Heart right ventricle (tissue), 16 donors: Measurements from ENCODE around the gene LUC7L2. TPM values are rescaled to one million over a fixed set of nuclear protein-coding genes. Genes with fewer than 3 reads are reported as not detected.
"Not testable (repeated sequence)": the region's sequence is repeated elsewhere in the genome, so short reads cannot be mapped to it uniquely, and the experiment has no call there.

Experiments
- ATAC-seq, 8 donors: fragments of 200-7000 bp; cut with Tn5 transposase; one replicate each; pipeline ENCODE4 v1.9.1; 2020; ENCODE audit warnings: mild to moderate bottlenecking in 8 of 8, moderate library complexity in 8 of 8, moderate number of reproducible peaks in 1 of 8
- DNase-seq, 2 donors: peaks; one replicate each; pipeline ENCODE4 v3.0.0-alpha.2; 2020
- H3K27ac ChIP-seq, 10 donors: fragments of 200-600 bp; sonication (generic) in 2 of 10; one replicate each; pipeline versions ENCODE4 v1.5.0 to v1.8.0; 2020 to 2022; ENCODE audit warnings: mild to moderate bottlenecking in 3 of 10
- H3K27me3 ChIP-seq, 7 donors: fragments of 200-600 bp; one replicate each; pipeline ENCODE4 v1.8.0; 2021 to 2022; ENCODE audit warnings: mild to moderate bottlenecking in 2 of 7
- H3K36me3 ChIP-seq, 9 donors: fragments of 200-600 bp; sonication (generic) in 1 of 9; one replicate each; pipeline versions ENCODE4 v1.5.0 to v1.8.0; 2020 to 2022; ENCODE audit warnings: mild to moderate bottlenecking in 2 of 9
- H3K4me1 ChIP-seq, 9 donors: fragments of 200-600 bp; sonication (generic) in 1 of 9; one replicate each; pipeline versions ENCODE4 v1.5.0 to v1.8.0; 2020 to 2022; ENCODE audit warnings: mild to moderate bottlenecking in 4 of 9
- H3K4me3 ChIP-seq, 10 donors: fragments of 200-600 bp; sonication (generic) in 2 of 10; one replicate each; pipeline versions ENCODE4 v1.5.0 to v1.8.0; 2020 to 2022; ENCODE audit warnings: mild to moderate bottlenecking in 7 of 10, moderate library complexity in 2 of 10
- H3K9me3 ChIP-seq, 11 donors: fragments of 200-600 bp in 10 of 11; sonication (generic) in 2 of 11; one replicate each; pipeline versions ENCODE4 v1.5.0 to v1.8.0; 2013 to 2022; ENCODE audit warnings: mild to moderate bottlenecking in 2 of 11, control low read depth in 1 of 11, moderate library complexity in 1 of 11
- WGBS, 2 donors: extraction: QIAGEN DNeasy Blood & Tissue Kit; methylation state at CpG; one replicate each; pipeline ENCODE4 v1.1.7; 2013; ENCODE audit warnings: inconsistent platforms in 1 of 2; 5-methylcytosine and 5-hydroxymethylcytosine counted together
- intact Hi-C, 10 donors: fragments of 100-400 bp; cut with DNase I; formaldehyde crosslinking; loops; one replicate each; pipeline versions ENCODE4 v1.11.1 to v1.14.2; 2022
- polyA plus RNA-seq, 2 donors: library from polyadenylated mRNA; stranded (reverse); fragments of 200-250 nt; gene quantifications; one replicate each; pipeline ENCODE4 v1.2.3, GENCODE V29; 2013
- total RNA-seq, 10 donors: library from RNA; stranded (reverse); fragmentation: NEBNext Ultra II Directional in 3 of 10; extraction: Animal tissue kit (Norgen Biotek cat#: 25700) in 3 of 10; gene quantifications; one replicate each; pipeline versions ENCODE4 v1.2.1 to v1.2.4, GENCODE V29; 2021 to 2023
- TF ChIP-seq, protein P1 (sequence below), 9 donors: fragments of 200-600 bp; sonication (generic) in 2 of 9; IDR thresholded peaks; one replicate each; pipeline versions ENCODE4 v1.5.0 to v1.8.0; 2021 to 2022; ENCODE audit warnings: antibody characterized with exemption in 9 of 9, mild to moderate bottlenecking in 5 of 9, moderate library complexity in 1 of 9
- donor health status: Arrhythmogenic right ventricular cardiomyopathy.
- donor health status: ischemic (EF 13 %, LVEDD 7.1; RV severe dilation, severe dysfunction).
- donor health status: healthy with polysubstance abuse.
- donor health status: DM: no; HTN: yes; CAD: no.
- donor health status: DM: no; HTN: no; CAD: no.
- donor health status: ischemic (EF 25% LVEDD 6.9; RV normal size, moderate dysfunction).
- donor health status: ischemic (EF 25% LVEDD 5.7; RV mildly dilated, moderate dysfunction).
- donor health status: healthy.
- donor health status: DM: yes; HTN: yes; CAD: no.
- donor health status: Ischemic cardiomyopathy.
- donor health status: ischemic (EF 35%, LVEDD 5.7; RV mildly dilated, moderate dysfunction).
- donor health status: nonischemic (EF 11% LVEDD 7.7; RV severe dilation, severe dysfunction).
- donor health status: DM: yes; HTN: yes; CAD: no.
- donor health status: PGD.
- donor health status: ischemic (EF 29% LVEDD 5.4; RV normal size, mild dysfunction).
- donor health status: nonischemic (EF 23%, LVEDD 6.1; RV moderate dilation, normal function).

LUC7L2 gene
- total and polyA plus RNA-seq, 12 donors: 26.6 to 52.7 (median 47.8) TPM

DNA sequence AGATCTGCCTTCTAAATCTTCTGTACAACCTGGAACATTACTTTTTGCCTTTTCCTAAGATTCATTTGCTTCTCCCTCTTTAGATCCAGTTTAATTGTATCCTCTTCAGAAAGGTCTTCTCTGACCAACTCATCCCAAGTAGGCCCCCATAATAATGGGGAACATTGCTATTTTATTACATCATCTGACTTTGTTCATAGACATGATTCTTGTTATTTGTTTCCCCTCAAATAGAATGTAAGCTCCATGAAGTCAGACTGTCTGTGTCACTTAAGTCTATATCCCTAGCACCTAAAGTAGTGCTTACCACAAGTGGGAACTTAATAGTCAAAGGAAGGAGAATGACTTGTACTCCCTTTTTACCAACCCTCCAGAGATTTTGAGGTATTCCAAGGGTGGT, 37.5 kb downstream of the LUC7L2 start:
- no peak for ATAC-seq
- H3K4me1 ChIP-seq: peaks cover 0 to 18% (median 7%) of the 10 kb centered on the region in 9 donors
- H3K27me3 ChIP-seq: no peaks in the 10 kb centered on the region
- H3K9me3 ChIP-seq: no peaks in the 10 kb centered on the region
- H3K36me3 ChIP-seq: peaks cover 0 to 99% (median 21%) of the 10 kb centered on the region in 9 donors
- no peak overlapping the region for H3K4me3 ChIP-seq
- H3K27ac ChIP-seq: no peak overlapping the region
- DNase-seq: no peak
- TF ChIP-seq, protein P1, sequence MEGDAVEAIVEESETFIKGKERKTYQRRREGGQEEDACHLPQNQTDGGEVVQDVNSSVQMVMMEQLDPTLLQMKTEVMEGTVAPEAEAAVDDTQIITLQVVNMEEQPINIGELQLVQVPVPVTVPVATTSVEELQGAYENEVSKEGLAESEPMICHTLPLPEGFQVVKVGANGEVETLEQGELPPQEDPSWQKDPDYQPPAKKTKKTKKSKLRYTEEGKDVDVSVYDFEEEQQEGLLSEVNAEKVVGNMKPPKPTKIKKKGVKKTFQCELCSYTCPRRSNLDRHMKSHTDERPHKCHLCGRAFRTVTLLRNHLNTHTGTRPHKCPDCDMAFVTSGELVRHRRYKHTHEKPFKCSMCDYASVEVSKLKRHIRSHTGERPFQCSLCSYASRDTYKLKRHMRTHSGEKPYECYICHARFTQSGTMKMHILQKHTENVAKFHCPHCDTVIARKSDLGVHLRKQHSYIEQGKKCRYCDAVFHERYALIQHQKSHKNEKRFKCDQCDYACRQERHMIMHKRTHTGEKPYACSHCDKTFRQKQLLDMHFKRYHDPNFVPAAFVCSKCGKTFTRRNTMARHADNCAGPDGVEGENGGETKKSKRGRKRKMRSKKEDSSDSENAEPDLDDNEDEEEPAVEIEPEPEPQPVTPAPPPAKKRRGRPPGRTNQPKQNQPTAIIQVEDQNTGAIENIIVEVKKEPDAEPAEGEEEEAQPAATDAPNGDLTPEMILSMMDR (IDR thresholded peaks at IDR 0.05): no peak
- intact Hi-C loops: no loop called here

DNA sequence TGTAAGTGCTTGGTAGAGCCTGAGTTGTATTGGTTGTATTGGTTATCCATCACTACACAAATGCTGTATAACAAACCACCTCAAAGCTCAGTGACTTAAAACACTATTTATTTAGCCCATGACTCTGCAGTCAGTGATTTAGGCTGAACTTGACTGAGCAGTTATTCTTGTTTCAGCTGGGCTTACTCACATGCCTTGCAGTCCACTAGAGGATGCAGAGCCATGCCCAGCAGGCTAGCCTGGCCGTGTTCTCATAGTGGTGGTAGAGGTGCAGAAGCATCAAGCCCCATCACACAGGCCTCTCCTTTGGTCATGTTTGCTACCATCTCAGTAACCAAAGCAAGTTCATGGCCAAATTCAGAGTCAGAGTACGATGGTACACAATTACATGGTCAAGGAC, 43.9 kb downstream of the LUC7L2 start:
- DNase-seq (no peak), ATAC-seq (no peak)
- Histone ChIP-seq H3K27me3 (no peaks in the 10 kb centered on the region), H3K9me3 (no peaks in the 10 kb centered on the region), H3K36me3 (peaks cover 0 to 100% (median 66%) of the 10 kb centered on the region in 9 donors), H3K4me1 (no peaks in the 10 kb centered on the region), H3K27ac (no peak overlapping the region), H3K4me3 (no peak overlapping the region)
- intact Hi-C loops: no loop called here
- TF ChIP-seq, protein P1 (IDR thresholded peaks at IDR 0.05): no peak
- 97% methylated on average over 2 of the region's 2 CpGs for WGBS, 2 donors

DNA sequence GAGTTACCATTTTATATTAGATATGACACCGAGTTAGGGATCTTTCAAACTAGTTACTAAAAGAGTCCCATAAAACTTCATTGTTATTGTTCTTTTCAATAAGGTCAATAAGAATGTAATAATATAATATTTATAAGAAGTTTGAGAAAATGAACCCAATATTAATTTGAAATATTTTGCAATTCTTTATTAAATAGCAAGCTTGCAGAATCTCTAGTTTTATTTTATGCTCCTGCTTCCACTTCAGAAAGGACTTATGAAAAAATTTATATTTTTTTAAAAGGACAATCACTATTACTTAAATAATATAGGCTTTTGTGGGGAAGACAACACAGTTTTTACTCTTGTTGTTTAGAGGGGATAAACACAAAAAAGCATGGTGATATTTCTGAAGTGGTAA, 47.9 kb downstream of the LUC7L2 start:
- no peak overlapping the region for H3K4me3 ChIP-seq
- H3K27ac ChIP-seq: no peak overlapping the region
- no peaks in the 10 kb centered on the region for H3K27me3 ChIP-seq
- H3K36me3 ChIP-seq: peaks cover 0 to 100% (median 66%) of the 10 kb centered on the region in 9 donors
- no peaks in the 10 kb centered on the region for H3K9me3 ChIP-seq
- TF ChIP-seq, protein P1 (IDR thresholded peaks at IDR 0.05): no peak
- intact Hi-C loops: no loop called here
- no peaks in the 10 kb centered on the region for H3K4me1 ChIP-seq
- DNase-seq (no peak), ATAC-seq (no peak)
- 95 to 100% methylated on average over 1 of the region's 1 CpG for WGBS, 2 donors

DNA sequence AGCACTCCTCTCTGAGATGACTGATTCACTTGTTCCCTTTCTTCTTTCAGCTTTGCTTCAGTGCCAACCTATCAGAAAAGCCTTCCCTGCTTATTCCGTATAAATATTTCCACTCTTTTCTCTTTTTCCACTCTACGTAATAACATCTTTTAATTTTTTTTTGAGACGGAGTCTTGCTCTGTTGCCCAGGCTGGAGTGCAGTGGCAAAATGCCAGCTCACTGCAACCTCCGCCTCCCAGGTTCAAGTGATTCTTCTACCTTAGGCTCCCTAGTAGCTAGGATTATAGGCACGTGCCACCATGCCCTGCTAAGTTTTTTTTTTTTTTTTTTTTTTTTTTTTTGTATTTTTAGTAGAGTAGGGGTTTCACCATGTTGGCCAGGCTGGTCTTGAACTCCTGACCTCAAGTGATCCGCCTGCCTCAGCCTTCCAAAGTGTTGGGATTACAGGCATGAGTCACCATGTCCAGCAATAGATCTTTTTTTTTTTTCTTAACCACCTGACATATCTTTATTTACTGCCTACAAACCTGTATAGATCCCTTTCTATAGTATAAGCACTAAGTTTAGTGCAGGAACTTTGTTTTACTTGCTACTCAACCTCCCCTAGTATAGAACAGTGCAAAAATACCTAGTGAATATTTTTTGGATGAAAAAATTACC, 55.2 kb downstream of the LUC7L2 start:
- H3K4me1 ChIP-seq, H3K27ac ChIP-seq, DNase-seq, H3K27me3 ChIP-seq, H3K4me3 ChIP-seq, H3K9me3 ChIP-seq, ATAC-seq, intact Hi-C loops: not testable (repeated sequence)
- peaks cover 0 to 100% (median 69%) of the 10 kb centered on the region in 9 donors for H3K36me3 ChIP-seq
- 95 to 96% methylated on average over 6 of the region's 6 CpGs for WGBS, 2 donors

DNA sequence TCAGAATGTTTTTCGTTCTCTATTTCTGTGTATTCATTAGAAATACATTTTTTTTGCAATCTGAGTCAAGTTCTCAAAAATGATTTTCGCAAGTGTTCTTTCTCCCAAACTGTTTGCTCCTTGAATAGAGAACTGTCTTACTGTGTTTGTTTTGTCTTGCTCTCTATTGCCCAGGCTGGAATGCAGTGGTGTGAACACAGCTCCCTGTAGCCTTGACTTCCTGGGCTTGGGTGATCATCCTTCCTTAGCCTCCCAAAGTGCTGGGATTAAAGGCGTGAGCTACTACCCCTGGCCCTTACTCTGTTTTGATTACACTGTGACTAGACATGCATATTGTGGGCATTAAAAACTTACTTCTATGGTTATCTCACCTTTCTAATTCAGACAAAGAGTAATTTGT, 56.7 kb downstream of the LUC7L2 start:
- TF ChIP-seq, protein P1 (IDR thresholded peaks at IDR 0.05): no peak
- H3K4me3 ChIP-seq: no peak overlapping the region
- intact Hi-C loops: no loop called here
- no peak overlapping the region for H3K27ac ChIP-seq
- H3K27me3 ChIP-seq: no peaks in the 10 kb centered on the region
- H3K9me3 ChIP-seq: no peaks in the 10 kb centered on the region
- peaks cover 0 to 4% (median 0%) of the 10 kb centered on the region in 9 donors for H3K4me1 ChIP-seq
- peaks cover 0 to 100% (median 61%) of the 10 kb centered on the region in 9 donors for H3K36me3 ChIP-seq
- 92 to 97% methylated on average over 3 of the region's 3 CpGs for WGBS, 2 donors
- DNase-seq (no peak), ATAC-seq (no peak)
